Body of pancreas (tissue), 4 donors: Measurements from ENCODE around the gene XRN1.
"Not testable (repeated sequence)": the region's sequence is repeated elsewhere in the genome, so short reads cannot be mapped to it uniquely, and the experiment has no call there.

ENCODE experiments used
- CTCF ChIP-seq, 7 experiments: fragments of 450-650 bp in 4 of 7; fragments of 200-600 bp in 3 of 7; sonication (generic) in 3 of 7; IDR thresholded peaks; one replicate each; pipeline ENCODE4 v1.5.1; 2016 to 2019; ENCODE audit warnings: antibody characterized with exemption in 7 of 7
- POLR2A ChIP-seq, 3 donors: fragments of 450-650 bp; IDR thresholded peaks; one replicate each; pipeline ENCODE4 v1.6.1; 2016; ENCODE audit warnings: antibody characterized with exemption in 3 of 3, mild to moderate bottlenecking in 2 of 3

GRCh38 chr3:142352698-142353097, 95.1 kb downstream of the XRN1 start:
- not testable (repeated sequence) for TF ChIP-seq POLR2A, CTCF (IDR thresholded peaks at IDR 0.05)
